HG02981 (cell line): ENCODE results near the gene CAMTA1.

Experiments
- ATAC-seq: cut with Tn5 transposase; IDR thresholded peaks from one replicate; pipeline ENCODE4 v1.9.1; 2021; ENCODE audit warnings: mild to moderate bottlenecking, moderate library complexity; ENCODE audit not compliant: unreplicated experiment

The CAMTA1 gene

DNA sequence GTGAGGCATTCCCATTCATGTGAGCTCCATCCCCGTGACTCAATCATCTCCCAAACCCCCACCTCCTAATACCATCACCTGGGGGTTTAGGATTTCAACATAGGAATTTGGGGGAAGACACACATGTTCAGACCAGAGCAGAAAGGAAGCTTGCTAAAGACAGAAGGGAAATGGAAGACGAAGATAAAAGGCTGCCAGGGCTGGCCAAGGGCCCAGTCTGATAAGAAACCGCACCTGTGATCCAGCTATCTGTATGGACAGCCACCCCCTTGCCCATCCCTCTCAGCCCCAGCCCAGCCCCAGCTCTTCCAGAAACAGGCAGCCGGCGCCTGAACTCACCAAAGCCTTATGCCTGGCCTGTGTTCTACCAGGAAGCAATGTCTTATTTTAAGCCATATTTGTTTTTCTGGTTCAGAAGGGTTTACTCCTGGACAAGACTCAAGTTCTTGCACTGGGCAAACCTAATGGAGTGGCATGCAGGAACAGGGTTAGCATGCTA, 787.4 kb downstream of the CAMTA1 start:
- ATAC-seq: no peak

DNA sequence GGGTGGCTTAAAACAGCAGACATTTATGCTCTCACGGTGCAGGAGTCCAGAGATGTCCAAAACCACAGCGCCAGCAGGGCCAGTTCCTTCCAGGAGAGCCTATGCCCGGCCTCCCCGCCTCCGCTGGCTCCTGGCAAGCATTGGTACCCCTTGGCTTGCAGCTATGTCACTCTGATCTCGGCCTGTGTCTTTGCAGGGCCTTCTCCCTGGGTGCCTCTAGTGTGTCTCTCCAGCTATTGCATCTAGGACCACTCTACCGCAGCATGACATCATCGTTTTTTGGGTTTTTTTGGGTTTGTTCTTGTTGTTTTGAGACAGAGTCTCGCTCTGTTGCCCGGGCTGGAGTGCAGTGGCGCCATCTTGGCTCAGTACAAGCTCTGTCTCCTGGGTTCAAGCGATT, 788.2 kb downstream of the CAMTA1 start:
- ATAC-seq: no peak

DNA sequence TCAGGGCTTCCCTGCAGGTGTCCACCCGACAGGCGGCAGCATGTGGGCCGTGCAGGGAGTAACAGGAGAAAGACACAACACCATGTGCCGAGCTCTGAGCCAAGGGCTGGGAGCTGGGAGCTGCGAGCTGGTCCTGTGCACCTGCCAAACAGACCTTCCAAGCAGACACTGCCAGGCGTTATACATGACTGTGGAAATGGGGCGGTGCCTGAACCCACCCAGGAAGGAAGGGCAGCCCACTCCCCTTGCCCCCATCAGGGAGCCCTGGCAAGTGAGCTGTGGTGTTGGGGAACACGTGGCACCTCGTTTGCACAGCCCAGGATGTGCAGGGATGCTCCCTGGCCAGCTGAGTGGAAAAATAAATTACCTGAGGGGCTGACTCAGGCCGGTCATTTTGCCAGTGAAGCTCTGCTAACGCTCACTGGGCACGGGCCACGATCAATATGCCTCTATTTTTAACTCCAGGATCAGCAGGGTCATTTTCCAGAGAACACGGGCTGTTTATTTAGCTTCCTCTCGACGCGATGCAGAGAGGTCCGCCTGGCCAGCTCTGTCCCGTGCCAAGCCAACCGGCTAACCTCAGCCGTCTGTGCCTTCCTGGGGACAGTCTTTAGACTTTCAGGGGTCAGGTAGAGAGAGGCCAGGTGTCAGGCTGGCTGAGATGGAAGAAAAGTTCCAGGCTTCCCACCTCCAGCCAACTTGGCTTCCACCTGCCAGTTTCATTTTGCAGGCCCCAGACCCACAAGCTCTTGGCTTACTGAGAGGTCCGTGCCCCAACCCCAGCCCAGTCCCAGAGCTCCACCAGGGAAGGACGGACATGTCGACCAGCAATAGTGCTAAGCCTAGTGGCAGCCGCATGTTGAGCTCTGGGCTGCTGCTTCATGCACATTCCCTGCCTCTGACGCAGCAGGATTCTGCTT, 789.1 kb downstream of the CAMTA1 start:
- no peak for ATAC-seq

DNA sequence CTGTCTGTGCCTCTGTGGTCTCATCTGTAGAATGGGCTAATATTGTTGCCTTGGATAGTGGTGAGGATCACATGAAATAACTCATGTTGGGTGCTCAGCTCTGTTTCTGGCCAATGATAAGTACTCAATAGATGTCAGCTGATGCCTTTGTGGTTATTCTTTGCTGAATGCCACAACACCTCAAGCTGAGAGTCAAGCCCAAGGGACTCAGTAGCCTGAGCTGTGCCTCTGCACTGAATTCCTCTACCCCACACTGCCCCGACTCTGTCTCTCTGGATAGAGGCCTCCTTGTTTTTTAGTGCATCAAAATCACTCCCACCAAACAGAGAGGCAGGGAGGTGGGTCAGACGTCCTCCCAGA, 789.8 kb downstream of the CAMTA1 start:
- ATAC-seq: no peak

DNA sequence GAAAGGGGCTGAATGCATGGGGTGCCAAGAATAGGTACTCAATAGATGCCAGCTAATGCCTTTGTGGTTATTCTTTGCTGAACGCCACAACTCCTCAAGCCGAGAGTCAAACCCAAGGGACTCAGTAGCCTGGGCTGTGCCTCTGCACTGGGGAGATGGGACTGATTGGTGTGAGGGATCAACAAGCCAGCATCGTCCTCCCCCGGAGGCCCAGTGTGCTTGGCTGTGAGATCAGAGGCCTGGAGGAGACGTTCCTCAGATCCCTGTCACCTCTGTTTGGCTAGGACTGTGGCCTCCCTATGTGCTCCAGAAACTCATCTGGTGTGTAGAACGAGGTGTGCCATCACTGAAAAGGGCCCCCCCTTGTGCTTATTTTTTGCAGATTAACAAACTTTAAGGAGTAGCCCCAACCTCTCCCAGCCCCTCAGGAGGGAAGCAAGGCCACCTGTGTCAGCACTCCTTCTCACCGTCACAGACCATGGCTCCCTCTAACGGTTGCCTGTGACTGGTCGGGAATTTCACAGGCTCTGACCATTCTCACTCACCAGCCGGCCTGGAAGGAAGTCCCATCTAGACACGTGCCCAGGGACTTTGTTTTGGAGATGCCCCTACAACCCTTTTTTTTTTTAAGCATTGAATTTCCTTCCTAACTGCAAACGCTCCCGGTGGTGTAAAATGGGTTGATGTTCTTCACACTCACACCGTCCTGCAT, 791.8 kb downstream of the CAMTA1 start:
- no peak for ATAC-seq

DNA sequence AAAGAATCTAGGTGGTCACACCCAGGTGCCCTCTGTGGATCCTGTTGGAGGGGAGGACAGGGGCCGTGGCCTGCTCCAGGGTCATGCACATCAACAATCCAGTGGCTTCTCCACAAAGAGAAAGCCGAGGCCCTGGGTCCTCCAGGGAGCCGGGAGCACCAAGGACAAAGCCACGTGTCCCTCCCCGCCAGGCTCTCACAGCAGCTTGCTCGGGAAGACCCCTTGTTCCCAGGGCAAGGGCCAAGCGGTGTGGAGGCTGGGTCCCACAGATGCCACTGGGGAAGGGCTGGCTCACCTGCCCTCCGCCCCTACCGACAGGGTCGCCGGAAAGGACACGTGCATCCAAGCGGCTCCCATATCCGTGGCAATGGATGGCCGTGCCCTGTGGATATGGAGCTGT, 793.0 kb downstream of the CAMTA1 start:
- no peak for ATAC-seq

DNA sequence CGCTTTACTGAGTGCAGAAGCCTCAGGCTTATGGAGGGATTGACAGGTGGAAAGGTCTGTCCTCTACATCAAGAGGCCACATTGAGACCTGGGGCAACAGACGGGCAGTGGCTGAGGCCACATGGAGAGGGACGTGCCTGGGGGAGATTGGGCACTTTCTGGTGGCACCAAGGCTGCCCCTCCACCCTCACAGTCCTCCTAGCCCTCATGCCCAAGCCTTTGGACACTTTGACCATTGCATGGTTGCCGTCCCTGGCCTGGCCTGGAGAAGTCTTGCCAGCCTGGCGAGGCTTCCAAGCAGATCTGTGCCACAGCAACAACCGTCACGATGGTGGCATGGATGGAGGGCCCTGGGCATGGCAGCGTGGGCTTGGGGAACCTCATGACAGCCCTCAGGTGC, 793.8 kb downstream of the CAMTA1 start:
- ATAC-seq: no peak

DNA sequence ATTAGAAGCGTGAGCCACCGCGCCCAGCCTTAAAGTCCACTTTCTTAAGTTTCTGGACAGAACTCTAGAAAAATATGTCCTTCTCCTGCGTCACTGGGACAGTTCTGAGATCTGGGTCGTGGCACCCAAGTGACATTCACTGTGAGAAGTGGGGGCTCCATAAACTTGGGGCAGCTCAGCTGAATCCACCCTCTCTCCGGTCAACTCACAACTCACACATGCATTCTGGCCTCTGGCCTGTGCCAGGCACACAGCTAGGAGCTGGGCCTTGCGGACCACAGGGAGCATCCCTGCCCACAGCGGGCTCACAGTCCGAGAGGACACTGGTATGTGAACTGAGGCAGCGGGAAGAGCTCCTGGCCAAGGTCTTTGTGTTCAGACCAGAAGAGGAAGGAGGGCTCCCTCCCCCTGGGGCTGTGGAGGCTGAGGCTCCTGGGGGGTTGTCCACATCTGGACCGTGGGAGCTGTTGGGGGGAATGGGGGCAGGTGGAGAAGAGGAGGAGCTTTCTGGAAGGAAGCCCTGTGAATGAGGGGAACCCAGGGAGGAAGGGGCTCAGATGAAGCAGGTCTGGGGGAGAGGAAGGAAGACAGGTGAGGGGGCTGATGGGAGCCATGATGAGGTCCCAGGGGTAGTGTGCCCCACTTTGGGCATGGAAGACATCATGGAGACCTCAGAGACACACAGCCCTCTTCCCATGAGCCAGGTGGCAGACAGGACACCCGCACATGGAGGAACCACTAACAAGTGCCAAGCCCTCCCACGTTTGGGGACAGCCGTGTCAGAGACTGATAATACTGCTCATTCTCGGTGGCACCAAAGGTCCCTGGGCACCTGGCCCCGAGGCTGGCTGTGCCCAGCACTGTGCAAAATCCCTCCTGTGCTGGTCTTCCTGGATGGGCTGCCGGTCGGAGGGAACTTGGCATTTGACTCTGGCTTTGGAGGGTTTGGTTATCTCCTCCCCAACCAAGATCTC, 794.9 kb downstream of the CAMTA1 start:
- ATAC-seq: no peak

DNA sequence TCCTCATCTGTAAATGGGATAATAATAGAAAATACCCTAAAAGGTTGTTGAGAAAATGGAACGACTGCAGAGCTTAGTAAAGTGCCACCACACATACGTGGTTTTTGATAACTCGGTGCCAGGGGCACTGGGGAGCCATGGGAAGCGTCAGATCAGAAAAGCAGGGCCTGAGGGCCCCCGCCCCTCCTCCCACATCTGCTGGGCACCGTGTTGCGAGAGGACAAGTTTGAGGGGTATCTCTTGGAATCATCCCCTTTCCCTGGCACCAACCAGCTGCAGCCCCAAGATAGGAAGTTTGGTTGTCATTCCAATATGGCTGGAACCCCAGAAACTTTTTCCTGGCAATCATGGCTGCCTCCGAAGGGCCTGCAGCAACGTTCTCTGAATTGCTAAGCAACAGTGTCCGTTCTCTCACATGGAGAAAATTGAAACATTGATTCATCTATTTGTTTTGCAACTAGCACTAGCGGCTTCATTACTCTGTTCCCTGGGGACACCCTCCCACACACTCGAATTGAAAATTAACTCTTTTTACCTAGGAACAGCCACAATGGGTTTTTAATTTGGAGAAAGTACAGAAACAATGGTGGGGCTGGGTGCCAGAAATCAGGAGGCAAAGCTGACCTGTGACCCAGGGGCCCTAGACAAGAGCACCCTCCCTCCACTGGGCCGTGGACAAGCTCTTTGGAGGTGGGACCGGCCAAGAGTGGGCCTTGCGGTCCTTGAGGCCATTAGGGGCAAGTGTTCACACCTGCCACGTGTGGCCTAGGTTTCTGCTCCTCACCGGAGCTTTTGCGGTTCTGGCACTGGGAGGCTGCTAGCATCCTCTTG, 795.9 kb downstream of the CAMTA1 start:
- ATAC-seq: no peak

DNA sequence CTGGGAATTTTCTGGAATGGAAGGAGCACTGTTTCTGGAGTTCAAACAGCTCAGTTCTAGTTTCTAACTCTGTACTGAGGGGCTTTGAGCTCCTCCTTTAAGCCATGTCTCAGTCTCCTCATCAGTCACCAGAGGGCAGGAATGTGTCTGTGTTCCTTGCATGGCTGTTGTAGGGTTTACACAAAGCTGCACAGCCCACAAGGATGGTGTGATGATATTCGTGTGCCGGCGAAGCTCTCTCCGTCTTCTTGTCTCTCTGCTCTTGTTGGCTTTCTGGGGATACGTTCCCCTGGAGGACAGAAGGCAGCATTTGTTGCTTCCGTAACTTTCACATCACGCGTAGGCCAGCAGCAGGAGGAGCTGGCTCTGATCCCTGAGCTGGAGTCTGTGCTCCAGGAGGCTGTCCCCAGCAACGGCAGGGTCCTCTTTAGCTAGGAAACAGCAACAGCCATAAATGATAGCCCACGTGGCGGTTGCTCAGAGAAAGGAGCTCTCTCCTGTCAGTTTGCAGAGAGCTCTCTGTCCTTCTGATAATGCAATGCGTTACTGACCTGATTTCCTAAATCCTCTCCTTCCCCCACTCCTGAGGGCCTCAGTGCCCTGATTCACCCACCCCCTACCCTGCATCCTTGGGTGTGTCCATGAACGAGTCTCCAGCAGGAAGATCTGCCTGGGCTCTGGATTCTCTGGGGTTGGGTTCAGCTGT, 796.7 kb downstream of the CAMTA1 start:
- ATAC-seq: no peak

DNA sequence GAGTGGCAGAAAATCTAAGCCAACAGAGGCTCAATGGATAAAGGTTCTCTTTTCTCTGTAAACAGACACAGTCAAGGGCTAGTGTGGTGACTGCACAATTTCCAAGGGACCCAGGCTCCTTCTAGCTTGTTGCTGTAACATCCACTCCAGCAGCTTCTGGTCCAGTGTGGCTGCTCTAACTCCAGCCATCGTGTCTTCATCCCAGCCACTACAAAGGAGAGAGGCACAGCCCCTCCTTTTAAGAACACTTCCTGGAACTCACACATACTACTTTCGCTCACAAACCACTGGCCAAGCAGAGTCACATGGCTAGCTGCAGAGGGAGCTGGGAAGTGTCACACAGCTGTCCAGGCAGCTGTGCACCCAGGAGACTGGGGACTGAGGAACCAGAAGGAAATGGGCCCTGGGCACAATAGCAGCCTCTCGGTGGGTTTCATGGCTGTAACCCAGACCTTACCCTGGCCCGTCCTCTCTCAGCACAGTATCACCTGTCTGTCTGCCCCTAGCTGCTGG, 797.3 kb downstream of the CAMTA1 start:
- no peak for ATAC-seq

DNA sequence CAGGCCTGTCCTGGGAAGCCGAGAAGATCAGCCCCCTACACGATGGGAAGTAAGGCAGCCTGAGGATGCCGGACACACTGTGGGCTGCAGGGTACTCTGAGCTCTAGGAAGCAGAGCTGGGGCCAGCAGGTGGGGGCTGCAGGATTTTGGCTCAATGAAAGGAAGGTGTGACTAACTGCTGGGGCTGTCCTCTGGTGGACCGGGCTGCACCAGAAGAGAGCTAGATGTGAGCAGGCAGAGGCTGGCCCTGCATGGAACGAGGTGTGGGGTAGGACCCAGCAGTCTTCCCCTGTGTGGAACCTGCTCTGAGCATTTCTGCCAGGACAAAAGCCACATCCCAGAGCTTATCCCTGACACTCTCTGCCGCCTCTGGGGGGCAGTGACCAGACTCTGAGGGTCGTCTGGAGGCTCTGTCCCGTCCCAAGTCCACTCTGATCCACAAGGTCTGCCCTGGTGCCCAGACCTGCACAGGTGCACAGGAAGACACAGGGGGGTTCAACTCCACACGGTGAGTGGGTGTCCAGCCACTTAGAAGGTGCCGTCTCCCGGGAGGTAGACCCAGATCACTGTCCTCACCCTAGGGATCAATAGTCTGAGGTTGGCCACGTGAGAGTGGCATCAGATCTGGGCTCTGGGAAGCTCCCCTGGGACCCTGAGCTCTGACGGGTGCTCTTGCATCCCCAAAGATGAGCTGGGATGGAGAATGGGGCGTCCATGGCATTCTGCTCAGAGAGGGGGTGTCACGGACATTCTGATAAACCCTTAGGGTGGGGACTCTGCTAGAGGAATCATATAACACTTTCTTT, 798.2 kb downstream of the CAMTA1 start:
- ATAC-seq: no peak

DNA sequence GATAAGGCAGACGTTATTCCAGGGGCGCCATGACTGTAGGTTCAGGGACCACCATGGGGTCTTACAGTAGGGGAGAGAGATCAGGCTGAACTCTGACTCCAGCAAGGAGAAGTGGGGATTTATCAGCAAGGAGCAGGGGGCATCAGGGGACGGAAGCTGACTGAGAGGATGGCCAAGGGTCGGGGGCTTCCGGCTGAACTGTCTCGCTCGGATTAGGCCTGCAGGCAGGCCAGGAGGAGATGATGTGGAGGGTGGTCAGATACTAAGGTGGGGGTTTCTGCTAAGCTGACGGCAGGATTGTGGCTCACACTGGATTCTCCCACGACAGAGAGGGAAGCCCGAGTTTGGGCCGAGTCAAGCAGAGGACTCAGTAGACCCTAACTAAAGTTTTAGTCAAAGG, 798.9 kb downstream of the CAMTA1 start:
- no peak for ATAC-seq

DNA sequence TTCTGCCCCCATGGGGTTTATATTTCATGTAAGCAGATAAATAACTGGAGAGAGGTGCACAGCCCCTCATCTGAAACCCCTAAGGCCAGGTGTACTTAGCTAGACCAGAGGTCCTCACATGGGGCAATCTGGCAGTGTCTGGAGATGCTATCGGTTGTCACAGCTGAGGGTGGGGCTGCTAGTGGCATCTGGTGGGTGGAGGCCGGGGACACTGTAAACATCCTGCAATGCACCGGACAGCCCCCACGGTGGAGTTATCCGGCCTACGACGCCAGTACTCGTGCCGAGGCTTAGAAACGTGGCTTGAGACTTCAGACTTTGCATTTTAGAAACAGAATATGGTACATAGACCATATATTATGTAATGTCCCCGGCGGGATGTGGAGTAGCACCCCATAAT, 799.4 kb downstream of the CAMTA1 start:
- ATAC-seq: no peak

DNA sequence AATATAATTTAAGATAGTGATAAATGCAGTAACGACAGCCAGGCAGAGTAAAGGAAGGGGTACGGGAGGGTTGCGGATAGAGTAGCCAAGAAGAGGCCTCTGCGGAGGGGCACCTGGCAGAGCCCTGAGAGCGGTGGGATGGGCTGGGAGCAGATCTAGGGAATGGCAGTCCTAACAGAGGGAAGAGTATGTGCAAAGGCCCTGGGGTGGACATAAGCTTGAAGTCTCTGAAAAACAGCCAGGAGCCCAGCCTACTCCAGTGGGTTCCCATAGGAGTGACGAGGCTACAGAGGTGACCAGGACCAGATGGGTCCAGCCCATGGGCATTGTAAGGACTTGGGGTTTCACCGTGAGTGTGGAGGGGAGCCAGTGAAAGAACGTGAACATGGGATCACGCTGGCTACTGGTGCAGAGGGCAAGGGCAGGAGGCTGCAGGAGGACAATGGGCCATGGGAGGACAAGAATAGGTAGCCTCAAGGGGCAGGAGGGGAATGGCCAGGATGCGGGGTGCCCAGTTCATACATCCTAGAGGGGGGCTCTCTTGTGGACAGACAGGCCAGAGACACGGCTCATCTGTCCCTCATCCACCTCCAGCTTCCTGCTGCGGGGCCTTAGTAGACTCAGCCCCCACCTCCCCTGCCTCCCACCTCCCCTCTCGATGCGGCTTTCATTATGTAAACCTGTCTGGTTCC, 800.1 kb downstream of the CAMTA1 start:
- ATAC-seq: no peak

DNA sequence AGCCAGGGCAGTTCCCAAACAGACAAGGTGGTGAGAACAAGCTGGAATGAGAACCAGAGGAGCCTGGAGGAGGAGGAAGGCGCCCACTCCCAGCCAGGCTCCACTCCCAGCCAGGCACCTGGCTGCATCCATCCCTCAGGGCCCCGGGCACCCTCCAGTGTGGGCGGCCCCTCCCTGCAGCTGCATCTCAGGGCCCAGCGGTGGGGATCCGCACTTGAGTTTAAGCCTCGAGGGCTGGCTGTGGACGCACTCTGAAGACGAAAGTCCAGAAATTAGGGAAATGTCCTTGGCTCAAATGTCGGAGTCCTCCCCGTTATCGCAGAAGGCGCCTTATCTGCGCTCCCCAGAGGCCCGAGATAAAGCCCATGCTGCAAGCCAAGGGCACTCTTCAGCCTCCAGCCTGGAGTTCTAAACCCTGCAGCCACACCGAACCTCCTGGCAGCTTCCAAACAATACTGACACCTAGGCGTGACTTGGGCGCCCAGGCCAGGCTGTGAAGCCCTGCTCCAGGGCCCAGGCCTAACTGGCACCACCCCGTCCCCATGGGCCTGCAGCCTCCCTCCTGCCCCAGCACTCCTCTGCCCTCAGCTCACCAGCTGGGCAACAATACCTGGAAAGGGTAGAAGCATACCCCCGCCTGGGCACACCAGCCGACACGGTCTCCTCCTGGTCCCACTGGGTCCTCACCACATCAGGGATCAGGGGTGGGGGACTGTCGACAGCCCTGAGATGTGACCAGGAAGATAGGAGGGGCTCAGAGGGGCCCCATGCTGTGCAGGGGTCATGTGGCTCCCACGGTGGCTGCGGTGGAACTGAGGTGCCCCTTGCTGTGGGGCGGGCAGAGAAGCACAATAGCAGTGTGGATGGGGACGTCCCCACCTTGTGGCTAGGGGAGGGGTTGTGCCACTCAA, 801.0 kb downstream of the CAMTA1 start:
- no peak for ATAC-seq
